NOMO-1 (cell line): ENCODE results near the gene FAM107A.

ENCODE experiments used
- DNase-seq, 2 experiments: peaks; one replicate each; lab custom pipeline; 2025; ENCODE audit not compliant: unreplicated experiment in 2 of 2; lab: John Stamatoyannopoulos, UW

The FAM107A gene, protein sequence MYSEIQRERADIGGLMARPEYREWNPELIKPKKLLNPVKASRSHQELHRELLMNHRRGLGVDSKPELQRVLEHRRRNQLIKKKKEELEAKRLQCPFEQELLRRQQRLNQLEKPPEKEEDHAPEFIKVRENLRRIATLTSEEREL

DNA sequence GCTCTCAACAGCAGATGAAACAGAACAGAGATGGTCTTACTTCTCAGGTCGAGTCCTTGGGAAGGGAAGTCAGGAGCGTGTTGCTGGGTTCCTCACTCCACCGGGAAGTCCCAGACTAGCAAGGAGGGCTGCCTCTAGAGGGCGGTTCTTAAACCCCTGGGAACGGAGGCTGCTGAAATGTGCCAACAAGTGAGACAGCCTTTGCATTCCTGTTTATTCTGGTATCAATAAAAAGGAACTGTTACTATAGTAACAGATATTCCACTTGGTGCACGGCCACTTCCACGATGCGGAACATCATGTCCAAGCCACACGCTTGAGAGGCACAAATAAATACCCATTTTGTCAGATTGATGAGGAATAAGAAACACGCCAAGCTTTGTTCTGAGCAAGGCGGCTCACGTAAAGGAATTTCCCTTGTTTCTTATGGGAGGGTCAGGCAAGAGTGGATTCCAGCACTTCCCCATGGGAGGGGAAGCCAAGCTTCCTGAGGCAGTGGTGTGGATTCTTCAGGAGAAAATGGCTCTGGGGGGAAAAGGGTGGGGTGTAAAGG lies at the start of gene FAM107A:
TSS of gene FAM107A (minus strand) at position 123 of the 553 bp plus-strand sequence. CDS start 7,531 bp downstream, outside the sequence.
- no peak for DNase-seq

GRCh38 chr3:58625196-58625824 lies 48.1 kb upstream of the FAM107A start:
- DNase-seq, result no peak

DNA sequence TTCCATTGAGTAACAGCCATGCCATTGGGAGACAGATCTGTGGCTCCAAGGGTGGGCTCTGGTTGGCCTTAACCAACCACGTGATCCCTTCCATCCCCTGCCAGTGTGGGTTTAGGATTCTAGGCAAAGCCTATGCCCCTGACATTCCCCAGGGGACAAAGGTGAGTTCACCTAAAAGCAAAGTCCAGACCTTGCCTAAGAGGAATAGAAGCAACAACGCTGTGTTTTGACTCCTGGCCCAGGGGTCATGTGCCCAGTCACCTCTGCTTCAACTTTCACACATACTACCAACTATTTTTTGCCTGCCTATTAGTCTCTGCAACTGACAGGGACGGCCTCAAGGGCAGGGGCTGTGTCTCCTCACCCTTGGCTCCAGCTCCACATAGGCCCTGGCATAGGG lies 47.4 kb upstream of the FAM107A start:
- DNase-seq, result no peak

GRCh38 chr3:58623961-58624360 lies 46.8 kb upstream of the FAM107A start:
- no peak for DNase-seq

- DNase-seq, result no peak
Observed at GRCh38 chr3:58623478-58623877, 46.3 kb upstream of the FAM107A start.

DNA sequence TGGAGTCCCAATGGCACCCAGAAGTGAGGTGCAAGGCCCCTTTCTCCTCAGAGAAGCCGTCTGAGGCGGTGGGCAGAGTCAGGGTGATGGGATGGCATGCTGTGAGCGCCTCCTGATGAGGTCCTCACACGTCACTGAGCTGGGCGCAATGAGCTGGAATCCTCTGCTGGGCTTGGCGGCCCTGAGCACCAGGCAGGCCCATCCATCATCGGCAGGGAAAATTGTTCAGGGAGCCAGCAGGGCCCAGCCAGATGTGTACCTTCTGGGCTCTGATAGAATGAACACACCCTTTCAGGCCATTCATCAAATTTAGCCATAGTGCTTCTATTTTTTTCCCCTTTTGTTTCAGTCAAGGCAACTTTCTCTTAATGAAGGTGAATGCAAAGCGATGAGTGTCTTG lies 45.7 kb upstream of the FAM107A start:
- DNase-seq, result no peak

DNA sequence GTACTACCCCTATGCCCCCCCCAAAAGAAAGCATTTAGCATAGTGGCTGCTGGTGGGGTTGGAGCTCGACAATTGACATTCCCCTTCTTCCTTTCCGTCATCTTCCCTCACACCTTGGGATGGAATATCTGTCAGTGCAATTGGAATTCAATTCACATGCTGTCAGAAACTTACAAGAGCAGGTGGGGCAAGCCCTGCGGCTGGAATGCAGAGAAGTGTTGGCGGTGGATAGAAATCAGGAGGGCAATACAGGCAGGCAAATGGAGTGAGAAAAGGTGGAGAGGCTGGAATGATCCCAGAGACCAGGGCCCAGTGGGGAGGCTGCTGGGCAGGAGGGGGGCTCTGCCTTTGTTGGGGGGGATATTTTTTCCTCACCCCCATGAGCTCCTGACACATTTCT lies 45.2 kb upstream of the FAM107A start:
- no peak for DNase-seq

GRCh38 chr3:58621086-58621830 lies 44.1 kb upstream of the FAM107A start:
- DNase-seq, result no peak

DNA sequence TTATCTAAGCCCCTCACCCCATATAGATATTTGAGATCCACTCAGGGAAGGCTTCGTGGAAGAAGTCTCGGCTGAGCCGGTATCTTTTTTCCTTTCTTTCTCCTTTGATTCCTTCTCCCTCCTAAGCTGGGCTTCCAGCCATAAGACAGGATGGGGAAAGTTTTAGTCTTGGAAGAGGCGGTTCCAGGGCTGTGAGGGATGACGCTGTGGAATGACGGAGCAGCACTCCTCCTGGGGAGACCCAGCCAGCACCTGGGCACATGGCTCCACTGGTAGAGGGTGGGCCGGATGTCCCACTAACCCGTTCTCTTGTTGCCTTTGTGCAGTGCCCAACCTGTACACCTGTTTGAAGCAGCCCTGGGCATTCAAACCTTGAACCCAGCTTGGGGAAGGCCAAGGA lies 43.2 kb upstream of the FAM107A start:
- no peak for DNase-seq

DNA sequence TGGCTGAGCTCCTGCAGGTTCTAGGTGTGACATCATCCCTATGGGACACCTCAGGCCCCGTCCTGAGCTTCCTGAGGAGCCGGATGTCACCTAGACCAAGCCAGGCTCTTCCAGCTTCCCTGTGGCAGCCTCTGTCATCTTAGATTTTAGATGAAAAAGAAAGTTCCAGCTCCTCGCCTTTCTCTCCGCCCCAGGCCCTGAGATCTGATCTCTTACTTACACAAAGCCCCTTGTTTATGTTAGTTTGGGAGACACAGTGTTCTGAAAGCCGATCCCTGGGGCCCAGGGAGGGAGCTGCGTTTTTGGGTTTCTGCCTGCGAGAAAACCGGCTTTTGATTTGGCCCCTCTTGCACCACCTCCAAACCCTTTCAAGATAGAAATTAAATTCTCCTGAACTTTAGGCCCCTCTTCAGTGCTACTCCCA lies 40.2 kb upstream of the FAM107A start:
- DNase-seq, result no peak

- no peak for DNase-seq
Observed at GRCh38 chr3:58613236-58614132, 36.3 kb upstream of the FAM107A start.

DNA sequence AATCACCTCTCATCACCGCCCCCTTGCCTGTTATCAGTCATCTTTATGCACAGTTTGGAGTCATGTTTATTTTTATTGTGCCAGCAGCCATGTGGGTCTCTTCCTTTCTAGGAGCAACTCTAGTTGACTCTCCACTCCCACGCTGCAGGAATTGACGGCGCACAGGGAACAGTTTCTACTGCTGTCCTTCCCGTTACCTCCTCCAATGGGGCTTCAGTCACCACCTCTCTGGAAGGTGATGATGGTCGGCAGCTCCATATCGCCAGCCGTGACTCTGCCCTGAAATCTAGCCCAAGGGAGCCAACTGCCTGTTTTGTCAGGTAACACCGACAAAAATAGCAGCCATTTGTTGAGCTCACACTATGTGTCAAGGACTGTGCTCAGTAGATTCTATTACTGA lies 35.6 kb upstream of the FAM107A start:
- no peak for DNase-seq

- DNase-seq, result no peak
Observed at GRCh38 chr3:58609990-58610389, 32.8 kb upstream of the FAM107A start.

GRCh38 chr3:58608648-58609047 lies 31.5 kb upstream of the FAM107A start:
- no peak for DNase-seq

- DNase-seq, result no peak
Observed at GRCh38 chr3:58607816-58608215, 30.6 kb upstream of the FAM107A start.

DNA sequence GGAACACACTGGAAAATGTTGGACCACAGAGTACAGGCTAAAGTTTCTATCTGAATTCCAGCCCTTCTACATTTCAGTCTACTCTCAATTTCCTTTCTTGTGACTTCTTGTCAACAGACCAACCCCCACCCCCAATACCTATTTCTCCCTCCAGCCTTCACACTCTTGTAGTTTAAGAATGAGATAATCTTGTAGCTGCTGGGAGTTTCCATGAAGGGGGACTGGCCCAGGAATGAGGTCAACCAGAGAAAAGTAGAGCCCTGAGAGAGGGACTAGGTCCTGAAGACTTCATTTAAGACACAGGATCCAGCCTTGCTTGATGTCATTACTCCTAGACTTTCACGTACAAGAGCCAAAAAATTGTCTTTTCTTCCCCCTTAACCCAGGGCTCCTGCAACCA lies 29.5 kb upstream of the FAM107A start:
- DNase-seq, result no peak

GRCh38 chr3:58604031-58604430 lies 26.8 kb upstream of the FAM107A start:
- no peak for DNase-seq

DNA sequence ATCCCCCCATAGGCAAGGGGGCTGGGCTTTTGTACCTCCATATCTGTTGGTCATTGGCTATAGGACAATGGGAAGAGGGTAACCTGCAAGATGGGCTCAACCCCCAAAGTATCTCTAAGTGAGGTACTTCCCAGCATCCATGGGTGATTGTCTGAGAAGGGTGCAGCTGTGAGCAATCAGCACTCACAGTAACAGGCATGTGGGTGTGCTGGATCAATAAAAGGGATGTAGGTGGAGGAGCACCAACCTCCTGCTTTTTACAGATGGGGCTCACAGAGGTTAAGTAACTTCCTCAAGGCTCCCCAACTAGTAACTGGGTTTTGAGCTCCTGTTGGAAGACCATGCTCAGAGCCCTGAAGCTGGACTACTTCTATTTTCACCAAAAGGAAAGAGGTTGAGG lies 26.4 kb upstream of the FAM107A start:
- DNase-seq, result no peak

- DNase-seq, result no peak
Observed at GRCh38 chr3:58597770-58598310, 20.6 kb upstream of the FAM107A start.

- no peak for DNase-seq
Observed at GRCh38 chr3:58596834-58597518, 19.8 kb upstream of the FAM107A start.
